ENCODE measurements around the gene PTBP1.

DNA sequence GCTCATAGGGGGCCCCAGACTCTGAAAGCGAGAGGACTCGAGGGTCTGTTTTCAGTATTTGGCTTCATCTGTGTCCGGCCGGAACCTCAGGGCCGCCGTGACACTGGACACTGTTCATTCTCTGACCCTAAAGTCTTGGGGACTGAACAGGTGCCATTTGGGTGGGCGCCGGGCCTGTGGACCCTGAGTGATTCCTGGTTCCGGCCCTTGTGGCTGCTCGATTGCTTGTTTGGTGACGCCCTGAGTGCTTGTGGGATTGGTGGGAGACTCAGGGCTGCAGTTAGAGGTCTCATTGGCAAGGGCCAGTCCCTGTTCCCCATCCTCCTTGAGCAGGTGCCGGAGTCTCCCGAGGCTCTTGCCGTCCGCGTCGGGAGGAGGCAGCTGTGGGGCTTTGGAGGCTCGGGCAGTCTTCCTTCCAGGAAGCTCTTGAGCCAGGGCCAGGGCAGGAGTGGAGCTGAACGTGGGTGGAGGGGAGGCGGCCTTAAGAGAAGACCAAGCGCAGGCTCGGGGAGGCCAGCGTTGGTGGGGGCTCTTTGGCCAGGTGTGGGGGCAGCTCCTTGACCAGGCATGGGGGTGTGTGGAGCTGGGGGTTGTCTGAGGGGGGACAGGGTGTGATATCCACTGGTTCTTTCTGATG lies 4.7 kb downstream of the PTBP1 start:
- TF ChIP-seq, protein P1, sequence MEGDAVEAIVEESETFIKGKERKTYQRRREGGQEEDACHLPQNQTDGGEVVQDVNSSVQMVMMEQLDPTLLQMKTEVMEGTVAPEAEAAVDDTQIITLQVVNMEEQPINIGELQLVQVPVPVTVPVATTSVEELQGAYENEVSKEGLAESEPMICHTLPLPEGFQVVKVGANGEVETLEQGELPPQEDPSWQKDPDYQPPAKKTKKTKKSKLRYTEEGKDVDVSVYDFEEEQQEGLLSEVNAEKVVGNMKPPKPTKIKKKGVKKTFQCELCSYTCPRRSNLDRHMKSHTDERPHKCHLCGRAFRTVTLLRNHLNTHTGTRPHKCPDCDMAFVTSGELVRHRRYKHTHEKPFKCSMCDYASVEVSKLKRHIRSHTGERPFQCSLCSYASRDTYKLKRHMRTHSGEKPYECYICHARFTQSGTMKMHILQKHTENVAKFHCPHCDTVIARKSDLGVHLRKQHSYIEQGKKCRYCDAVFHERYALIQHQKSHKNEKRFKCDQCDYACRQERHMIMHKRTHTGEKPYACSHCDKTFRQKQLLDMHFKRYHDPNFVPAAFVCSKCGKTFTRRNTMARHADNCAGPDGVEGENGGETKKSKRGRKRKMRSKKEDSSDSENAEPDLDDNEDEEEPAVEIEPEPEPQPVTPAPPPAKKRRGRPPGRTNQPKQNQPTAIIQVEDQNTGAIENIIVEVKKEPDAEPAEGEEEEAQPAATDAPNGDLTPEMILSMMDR (IDR thresholded peaks at IDR 0.05; ENCODE audit: low read length): no peak
- no peak for TF ChIP-seq EZH2 (IDR thresholded peaks at IDR 0.05; ENCODE audit: borderline replicate concordance, low read length)
